ENCODE measurements around the gene ALLC.

Gene ALLC

DNA sequence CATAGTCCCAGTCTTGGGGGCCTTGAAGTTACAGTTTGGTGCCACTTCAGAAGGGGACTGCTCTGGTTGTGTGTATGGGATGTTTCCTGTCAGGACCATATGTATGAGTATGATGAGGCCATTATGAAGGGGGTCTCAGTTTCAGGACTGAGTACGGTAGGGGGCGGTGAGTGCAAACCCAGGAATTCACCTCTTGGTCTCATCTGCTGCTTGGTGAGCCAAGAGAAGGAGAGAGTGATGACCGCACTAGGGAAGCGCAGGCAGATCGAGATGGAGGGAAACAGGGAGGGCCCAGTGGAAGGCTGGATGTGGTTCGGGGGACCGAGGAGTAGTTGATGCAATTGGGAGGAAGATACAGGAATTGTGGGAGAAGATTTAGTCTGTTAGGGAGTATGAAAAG, 73.8 kb downstream of the ALLC start:
- Histone ChIP-seq H3K9ac (ENCODE audit: low read depth, low read length) (no peak overlapping the region), H3K4me1 (ENCODE audit: insufficient read depth, low read length) (no peaks in the 10 kb centered on the region), H3K9me3 (ENCODE audit: control insufficient read depth, insufficient read depth, low read length) (no peaks in the 10 kb centered on the region), H3K36me3 (ENCODE audit: insufficient read depth, low read length) (no peaks in the 10 kb centered on the region)

GRCh38 chr2:3736112-3736511, 78.1 kb downstream of the ALLC start:
- no peaks in the 10 kb centered on the region for H3K36me3 ChIP-seq (ENCODE audit: insufficient read depth, low read length)
- no peak overlapping the region for H3K9ac ChIP-seq (ENCODE audit: low read depth, low read length)
- no peaks in the 10 kb centered on the region for H3K4me1 ChIP-seq (ENCODE audit: insufficient read depth, low read length)
- 0 out of 2 replicates have a peak, but pooled peaks cover 2% of the 10 kb centered on the region for H3K9me3 ChIP-seq (ENCODE audit: control insufficient read depth, insufficient read depth, low read length)

- H3K9ac ChIP-seq (ENCODE audit: low read depth, low read length) = no peak overlapping the region
- no peaks in the 10 kb centered on the region for H3K4me1 ChIP-seq (ENCODE audit: insufficient read depth, low read length)
- no peaks in the 10 kb centered on the region for H3K36me3 ChIP-seq (ENCODE audit: insufficient read depth, low read length)
Observed at GRCh38 chr2:3737128-3737527, 79.1 kb downstream of the ALLC start.

DNA sequence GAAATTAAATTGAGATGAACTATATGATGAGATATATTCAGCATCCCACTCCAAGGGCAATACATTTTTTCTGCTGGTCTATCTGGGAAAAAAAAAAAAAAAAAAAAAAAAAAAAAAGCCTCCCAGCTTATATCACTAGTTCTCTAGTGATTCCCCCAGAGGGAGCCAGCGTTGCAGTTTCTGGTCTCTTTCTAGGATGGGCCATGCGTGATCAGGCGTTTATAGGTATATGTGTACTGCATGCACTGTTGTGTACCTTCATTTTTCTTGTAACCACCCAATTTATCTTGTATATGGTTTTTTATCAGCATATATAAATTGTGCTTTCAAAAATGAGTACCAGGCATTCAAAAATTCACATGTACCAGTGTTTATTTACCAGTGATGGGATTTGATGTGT, 80.5 kb downstream of the ALLC start:
- H3K36me3 ChIP-seq (ENCODE audit: insufficient read depth, low read length) = no peaks in the 10 kb centered on the region
- no peak overlapping the region for H3K9ac ChIP-seq (ENCODE audit: low read depth, low read length)
- 0 out of 2 replicates have a peak, but pooled peaks cover 2% of the 10 kb centered on the region for H3K9me3 ChIP-seq (ENCODE audit: control insufficient read depth, insufficient read depth, low read length)
- H3K4me1 ChIP-seq (ENCODE audit: insufficient read depth, low read length) = no peaks in the 10 kb centered on the region

More at GRCh38 chr2:3737128-3737527, 79.1 kb downstream of the ALLC start:
- H3K9me3 ChIP-seq (ENCODE audit: control insufficient read depth, insufficient read depth, low read length) = 0 out of 2 replicates have a peak, but pooled peaks cover 2% of the 10 kb centered on the region

GRCh38 chr2:3739313-3739712, 81.3 kb downstream of the ALLC start:
- Histone ChIP-seq H3K4me1 (ENCODE audit: insufficient read depth, low read length) (no peaks in the 10 kb centered on the region), H3K9me3 (ENCODE audit: control insufficient read depth, insufficient read depth, low read length) (0 out of 2 replicates have a peak, but pooled peaks cover 2% of the 10 kb centered on the region), H3K9ac (ENCODE audit: low read depth, low read length) (no peak overlapping the region), H3K36me3 (ENCODE audit: insufficient read depth, low read length) (no peaks in the 10 kb centered on the region)

DNA sequence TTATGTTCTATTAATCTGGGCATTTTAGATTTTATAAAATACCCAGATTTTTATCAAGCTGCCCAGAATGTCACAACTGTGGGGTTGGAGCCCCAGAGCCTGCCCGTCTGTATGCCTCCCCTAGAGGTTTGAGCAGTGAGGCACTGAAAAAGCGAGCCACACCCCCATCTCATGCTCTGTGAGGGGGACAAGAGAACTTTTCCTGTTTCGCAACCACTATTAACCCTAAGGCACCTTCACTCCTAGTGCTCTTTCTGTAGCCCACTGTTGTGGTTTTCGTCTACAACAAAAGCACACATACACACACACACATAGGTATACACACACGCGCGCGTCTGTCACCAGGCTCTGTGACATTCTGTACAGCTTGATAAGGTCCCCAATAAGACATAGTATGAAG, 83.4 kb downstream of the ALLC start:
- Histone ChIP-seq H3K9me3 (ENCODE audit: control insufficient read depth, insufficient read depth, low read length) (0 out of 2 replicates have a peak, but pooled peaks cover 2% of the 10 kb centered on the region), H3K36me3 (ENCODE audit: insufficient read depth, low read length) (no peaks in the 10 kb centered on the region), H3K9ac (ENCODE audit: low read depth, low read length) (no peak overlapping the region), H3K4me1 (ENCODE audit: insufficient read depth, low read length) (no peaks in the 10 kb centered on the region)

DNA sequence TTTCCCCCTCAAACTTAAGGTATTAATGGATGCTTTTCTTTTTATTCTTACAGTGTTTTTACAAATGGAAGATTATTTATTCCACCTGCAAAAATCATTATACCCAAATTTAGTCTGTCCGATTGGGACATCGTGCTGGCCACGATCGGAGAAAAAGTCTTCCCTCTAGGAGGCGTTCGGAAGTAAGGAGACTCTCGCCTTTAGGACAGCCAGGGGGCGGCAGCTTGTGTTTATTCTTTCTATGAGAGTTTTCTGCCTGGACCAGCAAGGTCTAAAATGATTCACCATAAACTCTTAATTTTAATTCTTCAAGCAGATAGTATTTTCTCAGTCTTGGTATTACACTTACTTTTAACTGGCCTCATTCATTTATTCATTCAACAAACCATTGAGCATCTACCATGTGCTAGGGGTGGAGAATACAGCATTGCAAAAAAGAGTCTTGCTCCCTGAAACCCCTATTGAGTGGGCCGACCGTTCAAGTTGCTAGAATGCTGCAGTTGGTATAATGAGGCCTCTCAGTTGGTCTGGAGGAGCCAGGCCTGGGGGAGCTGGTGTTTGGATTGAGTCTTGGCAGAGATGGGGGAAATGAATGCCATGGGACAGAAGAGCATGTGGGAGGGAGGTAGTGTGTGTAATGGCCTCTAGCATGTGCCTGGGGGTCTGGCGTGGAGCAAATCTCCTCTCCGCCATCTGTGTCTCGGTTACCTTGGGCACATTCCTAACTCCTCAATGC, 84.0 kb downstream of the ALLC start:
- Histone ChIP-seq H3K36me3 (ENCODE audit: insufficient read depth, low read length) (no peaks in the 10 kb centered on the region), H3K9ac (ENCODE audit: low read depth, low read length) (no peak overlapping the region), H3K9me3 (ENCODE audit: control insufficient read depth, insufficient read depth, low read length) (0 out of 2 replicates have a peak, but pooled peaks cover 2% of the 10 kb centered on the region), H3K4me1 (ENCODE audit: insufficient read depth, low read length) (no peaks in the 10 kb centered on the region)

DNA sequence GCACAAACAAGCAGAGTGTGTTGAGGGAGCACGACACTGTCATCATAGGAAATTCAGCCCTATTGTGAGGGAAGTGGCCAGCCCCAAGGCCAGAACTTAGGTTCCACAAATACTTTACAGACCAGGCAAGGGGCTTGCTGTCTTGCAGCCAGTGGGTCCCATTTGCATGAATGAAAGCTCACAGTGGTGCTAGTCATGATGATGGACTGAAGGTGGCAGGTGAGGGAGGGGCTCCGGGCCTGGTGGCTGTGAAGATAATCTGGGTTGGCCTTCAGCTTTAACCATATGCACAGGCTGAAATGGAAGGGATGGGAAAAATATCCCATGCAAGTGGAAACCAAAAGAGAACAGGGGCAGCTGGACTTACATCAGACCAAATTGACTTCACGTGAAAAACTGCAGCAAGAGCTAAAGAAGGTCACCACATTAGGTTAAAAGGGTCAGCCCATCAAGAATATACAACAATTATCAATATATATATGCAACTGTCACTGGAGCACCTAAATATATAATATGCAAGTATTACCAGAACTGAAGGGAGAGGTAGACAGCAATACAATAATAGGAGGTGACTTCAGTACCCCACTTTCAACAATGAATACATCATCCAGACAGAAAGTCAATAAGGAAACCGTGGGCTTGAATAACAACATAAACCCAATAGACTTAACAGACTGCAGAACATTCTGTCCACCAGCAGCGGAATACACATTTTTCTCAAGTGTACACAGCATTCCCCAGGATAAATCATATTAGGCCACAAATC, 84.9 kb downstream of the ALLC start:
- Histone ChIP-seq H3K4me1 (ENCODE audit: insufficient read depth, low read length) (no peaks in the 10 kb centered on the region), H3K9me3 (ENCODE audit: control insufficient read depth, insufficient read depth, low read length) (0 out of 2 replicates have a peak, but pooled peaks cover 2% of the 10 kb centered on the region), H3K9ac (ENCODE audit: low read depth, low read length) (no peak overlapping the region), H3K36me3 (ENCODE audit: insufficient read depth, low read length) (no peaks in the 10 kb centered on the region)

GRCh38 chr2:3743951-3744555, 86.1 kb downstream of the ALLC start:
- H3K36me3 ChIP-seq (ENCODE audit: insufficient read depth, low read length) = no peaks in the 10 kb centered on the region
- no peak overlapping the region for H3K9ac ChIP-seq (ENCODE audit: low read depth, low read length)
- no peaks in the 10 kb centered on the region for H3K9me3 ChIP-seq (ENCODE audit: control insufficient read depth, insufficient read depth, low read length)
- H3K4me1 ChIP-seq (ENCODE audit: insufficient read depth, low read length) = no peaks in the 10 kb centered on the region

DNA sequence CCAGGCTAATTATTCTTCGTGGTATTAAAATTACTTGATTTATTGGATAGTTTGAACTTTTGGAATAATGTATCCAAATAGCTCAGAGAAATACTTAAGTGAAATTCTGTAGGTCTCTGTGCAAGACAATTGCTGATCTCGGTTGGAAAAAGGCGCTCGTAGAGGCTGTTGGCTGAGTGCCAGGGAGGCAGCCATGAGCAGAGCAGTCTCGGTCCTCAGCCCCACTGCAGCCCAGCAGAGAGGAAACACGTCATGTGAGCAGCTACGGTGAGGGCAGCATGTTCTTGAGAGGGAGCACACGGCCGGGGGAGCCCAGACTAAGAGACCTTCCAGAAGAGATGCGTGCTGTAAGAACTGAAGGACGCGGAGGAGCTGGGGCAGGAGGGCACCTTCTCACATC, 87.9 kb downstream of the ALLC start:
- Histone ChIP-seq H3K9me3 (ENCODE audit: control insufficient read depth, insufficient read depth, low read length) (no peaks in the 10 kb centered on the region), H3K9ac (ENCODE audit: low read depth, low read length) (no peak overlapping the region), H3K4me1 (ENCODE audit: insufficient read depth, low read length) (no peaks in the 10 kb centered on the region), H3K36me3 (ENCODE audit: insufficient read depth, low read length) (no peaks in the 10 kb centered on the region)

- H3K36me3 ChIP-seq (ENCODE audit: insufficient read depth, low read length) = no peaks in the 10 kb centered on the region
- no peaks in the 10 kb centered on the region for H3K9me3 ChIP-seq (ENCODE audit: control insufficient read depth, insufficient read depth, low read length)
- no peaks in the 10 kb centered on the region for H3K4me1 ChIP-seq (ENCODE audit: insufficient read depth, low read length)
- H3K9ac ChIP-seq (ENCODE audit: low read depth, low read length) = no peak overlapping the region
Observed at GRCh38 chr2:3747032-3747654, 89.1 kb downstream of the ALLC start.

- Histone ChIP-seq H3K9me3 (ENCODE audit: control insufficient read depth, insufficient read depth, low read length) (no peaks in the 10 kb centered on the region), H3K36me3 (ENCODE audit: insufficient read depth, low read length) (no peaks in the 10 kb centered on the region), H3K9ac (ENCODE audit: low read depth, low read length) (no peak overlapping the region), H3K4me1 (ENCODE audit: insufficient read depth, low read length) (no peaks in the 10 kb centered on the region)
Observed at GRCh38 chr2:3747826-3748225, 89.8 kb downstream of the ALLC start.

- Histone ChIP-seq H3K9ac (ENCODE audit: low read depth, low read length) (no peak overlapping the region), H3K4me1 (ENCODE audit: insufficient read depth, low read length) (peaks cover 4% of the 10 kb centered on the region; the same call in 1 of the 2 replicates), H3K36me3 (ENCODE audit: insufficient read depth, low read length) (no peaks in the 10 kb centered on the region), H3K9me3 (ENCODE audit: control insufficient read depth, insufficient read depth, low read length) (no peaks in the 10 kb centered on the region)
Observed at GRCh38 chr2:3749201-3749600, 91.2 kb downstream of the ALLC start.

- Histone ChIP-seq H3K9ac (ENCODE audit: low read depth, low read length) (no peak overlapping the region), H3K9me3 (ENCODE audit: control insufficient read depth, insufficient read depth, low read length) (no peaks in the 10 kb centered on the region), H3K36me3 (ENCODE audit: insufficient read depth, low read length) (no peaks in the 10 kb centered on the region), H3K4me1 (ENCODE audit: insufficient read depth, low read length) (peaks cover 8% of the 10 kb centered on the region; the same call in 1 of the 2 replicates)
Observed at GRCh38 chr2:3751251-3751650, 93.3 kb downstream of the ALLC start.
